ENCODE data around the gene ABHD1.

DNA sequence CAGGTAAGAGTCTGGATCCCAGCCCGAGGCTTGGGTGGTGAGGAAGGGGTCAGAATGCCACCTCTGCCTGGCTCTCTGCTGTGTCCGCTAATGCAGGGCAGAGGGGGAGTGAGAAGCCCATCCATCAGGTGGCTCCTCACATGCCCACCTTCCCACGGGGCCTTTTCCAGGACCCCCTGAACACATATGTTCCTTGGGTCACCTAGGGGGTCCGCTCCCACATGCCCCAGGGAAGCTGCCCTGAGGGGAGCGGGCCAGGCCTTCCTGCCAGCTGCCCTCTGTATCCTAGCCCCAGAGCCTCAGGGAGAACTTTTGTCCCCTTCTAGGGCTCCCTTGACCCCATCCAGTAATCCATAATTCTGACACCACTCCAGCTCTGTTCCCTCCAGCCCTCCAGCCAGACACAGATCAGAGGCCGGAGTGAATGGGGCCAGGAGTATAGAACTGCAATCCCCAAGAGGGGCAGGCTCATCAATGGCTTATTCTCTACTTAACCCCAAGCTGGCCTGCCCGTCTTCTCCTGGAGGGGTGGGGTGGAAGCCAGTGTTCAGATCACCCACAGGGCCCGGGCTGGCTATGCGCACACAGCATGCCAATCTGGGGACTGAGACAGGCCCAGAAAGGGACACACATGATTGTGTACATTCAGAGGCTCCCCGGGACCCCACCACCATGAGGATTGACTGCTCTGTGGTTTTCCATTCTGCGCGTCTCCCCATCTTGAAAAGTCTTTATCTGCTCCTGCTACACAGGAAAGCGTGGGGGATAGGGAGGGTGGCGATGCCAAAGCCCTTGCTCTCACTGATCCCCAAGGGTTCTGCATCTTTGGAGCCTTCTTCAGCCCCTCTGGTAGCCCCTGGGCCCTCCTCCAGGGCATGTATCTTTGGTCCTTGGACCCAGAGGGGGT lies 44.1 kb upstream of the ABHD1 start:
- TF ChIP-seq, protein P1, sequence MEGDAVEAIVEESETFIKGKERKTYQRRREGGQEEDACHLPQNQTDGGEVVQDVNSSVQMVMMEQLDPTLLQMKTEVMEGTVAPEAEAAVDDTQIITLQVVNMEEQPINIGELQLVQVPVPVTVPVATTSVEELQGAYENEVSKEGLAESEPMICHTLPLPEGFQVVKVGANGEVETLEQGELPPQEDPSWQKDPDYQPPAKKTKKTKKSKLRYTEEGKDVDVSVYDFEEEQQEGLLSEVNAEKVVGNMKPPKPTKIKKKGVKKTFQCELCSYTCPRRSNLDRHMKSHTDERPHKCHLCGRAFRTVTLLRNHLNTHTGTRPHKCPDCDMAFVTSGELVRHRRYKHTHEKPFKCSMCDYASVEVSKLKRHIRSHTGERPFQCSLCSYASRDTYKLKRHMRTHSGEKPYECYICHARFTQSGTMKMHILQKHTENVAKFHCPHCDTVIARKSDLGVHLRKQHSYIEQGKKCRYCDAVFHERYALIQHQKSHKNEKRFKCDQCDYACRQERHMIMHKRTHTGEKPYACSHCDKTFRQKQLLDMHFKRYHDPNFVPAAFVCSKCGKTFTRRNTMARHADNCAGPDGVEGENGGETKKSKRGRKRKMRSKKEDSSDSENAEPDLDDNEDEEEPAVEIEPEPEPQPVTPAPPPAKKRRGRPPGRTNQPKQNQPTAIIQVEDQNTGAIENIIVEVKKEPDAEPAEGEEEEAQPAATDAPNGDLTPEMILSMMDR (IDR thresholded peaks at IDR 0.05): no peak
- no peak for TF ChIP-seq POLR2A (IDR thresholded peaks at IDR 0.05)

Measured in body of pancreas (tissue), 4 donors.